Gastroesophageal sphincter (tissue), 4 donors: ENCODE measurements around the gene MTFR1L. TPM values are rescaled to one million over a fixed set of nuclear protein-coding genes. Genes with fewer than 3 reads are reported as not detected.

Experiments
- ATAC-seq: fragments of 150-250 bp; one replicate; pipeline ENCODE4 v1.9.1; 2016; ENCODE audit warnings: mild to moderate bottlenecking, moderate library complexity
- H3K27ac ChIP-seq, 4 donors: fragments of 200-600 bp; sonication (generic) in 3 of 4; 1 replicate in 3 of 4; 2 replicates in 1 of 4; pipeline ENCODE4 v1.5.1; 2016 to 2019
- H3K27me3 ChIP-seq: fragments of 200-600 bp; sonication (generic); one replicate; pipeline ENCODE4 v1.5.1; 2019
- H3K36me3 ChIP-seq, 2 donors: fragments of 200-600 bp; sonication (generic); one replicate each; pipeline ENCODE4 v1.5.1; 2019; ENCODE audit warnings: control low read depth in 1 of 2
- H3K4me1 ChIP-seq, 3 donors: fragments of 200-600 bp; sonication (generic); 1 replicate in 2 of 3; 2 replicates in 1 of 3; pipeline ENCODE4 v1.5.1; 2016 to 2019; ENCODE audit warnings: control low read depth in 2 of 3
- H3K4me3 ChIP-seq, 2 donors: fragments of 200-600 bp; sonication (generic); one replicate each; pipeline ENCODE4 v1.5.1; 2019; ENCODE audit warnings: mild to moderate bottlenecking in 1 of 2, moderate library complexity in 1 of 2
- H3K9me3 ChIP-seq, 3 donors: fragments of 200-600 bp; sonication (generic); one replicate each; pipeline ENCODE4 v1.5.1; 2017 to 2019; ENCODE audit warnings: control low read depth in 2 of 3
- EP300 ChIP-seq: sonication (generic); formaldehyde crosslinking; IDR thresholded peaks from one replicate; pipeline ENCODE4 v1.6.1; 2017; ENCODE audit warnings: antibody characterized with exemption, mild to moderate bottlenecking
- POLR2A ChIP-seq, 2 donors: fragments of 450-650 bp; IDR thresholded peaks; one replicate each; pipeline ENCODE4 v1.6.1; 2017; ENCODE audit warnings: antibody characterized with exemption in 2 of 2, mild to moderate bottlenecking in 2 of 2, moderate library complexity in 1 of 2
- POLR2AphosphoS5 ChIP-seq: sonication (generic); formaldehyde crosslinking; IDR thresholded peaks from one replicate; pipeline ENCODE4 v1.6.1; 2017; ENCODE audit warnings: antibody characterized with exemption
- whole genome bisulfite sequencing, 2 donors: methylation state at CpG; one replicate each; pipeline ENCODE4 v1.1.5; 2018; ENCODE audit warnings: low coverage in 1 of 2; 5-methylcytosine and 5-hydroxymethylcytosine counted together
- total RNA-seq, 4 donors: library from RNA; depleted of rRNA; stranded (reverse); fragments of >200 nt; gene quantifications; one replicate each; pipeline ENCODE4 v1.1.0, GENCODE V29; 2016
- TF ChIP-seq, protein P1 (sequence below), 4 experiments: fragments of 200-600 bp in 2 of 4; fragments of 450-650 bp in 2 of 4; sonication (generic) in 1 of 4; IDR thresholded peaks; one replicate each; pipeline ENCODE4 v1.5.1; 2017 to 2019; ENCODE audit warnings: antibody characterized with exemption in 4 of 4, mild to moderate bottlenecking in 2 of 4, moderate library complexity in 2 of 4

Gene MTFR1L
- total RNA-seq, 4 donors from 2014 or later = 83.2 to 128 (median 101) TPM

- WGBS, 2 donors = 61 to 62% methylated on average over 3 to 4 of the region's 4 CpGs
- Histone ChIP-seq H3K4me1 (peaks cover 0 to 18% (median 9%) of the 10 kb centered on the region in 3 donors), H3K9me3 (no peaks in the 10 kb centered on the region), H3K36me3 (no peaks in the 10 kb centered on the region), H3K27me3 (no peaks in the 10 kb centered on the region), H3K4me3 (no peak overlapping the region), H3K27ac (no peak overlapping the region)
- TF ChIP-seq EP300 = no peak
- TF ChIP-seq POLR2A (IDR thresholded peaks at IDR 0.05) = no peak
- TF ChIP-seq POLR2AphosphoS5 = no peak
- TF ChIP-seq, protein P1, sequence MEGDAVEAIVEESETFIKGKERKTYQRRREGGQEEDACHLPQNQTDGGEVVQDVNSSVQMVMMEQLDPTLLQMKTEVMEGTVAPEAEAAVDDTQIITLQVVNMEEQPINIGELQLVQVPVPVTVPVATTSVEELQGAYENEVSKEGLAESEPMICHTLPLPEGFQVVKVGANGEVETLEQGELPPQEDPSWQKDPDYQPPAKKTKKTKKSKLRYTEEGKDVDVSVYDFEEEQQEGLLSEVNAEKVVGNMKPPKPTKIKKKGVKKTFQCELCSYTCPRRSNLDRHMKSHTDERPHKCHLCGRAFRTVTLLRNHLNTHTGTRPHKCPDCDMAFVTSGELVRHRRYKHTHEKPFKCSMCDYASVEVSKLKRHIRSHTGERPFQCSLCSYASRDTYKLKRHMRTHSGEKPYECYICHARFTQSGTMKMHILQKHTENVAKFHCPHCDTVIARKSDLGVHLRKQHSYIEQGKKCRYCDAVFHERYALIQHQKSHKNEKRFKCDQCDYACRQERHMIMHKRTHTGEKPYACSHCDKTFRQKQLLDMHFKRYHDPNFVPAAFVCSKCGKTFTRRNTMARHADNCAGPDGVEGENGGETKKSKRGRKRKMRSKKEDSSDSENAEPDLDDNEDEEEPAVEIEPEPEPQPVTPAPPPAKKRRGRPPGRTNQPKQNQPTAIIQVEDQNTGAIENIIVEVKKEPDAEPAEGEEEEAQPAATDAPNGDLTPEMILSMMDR (IDR thresholded peaks at IDR 0.05) = no peak
- ATAC-seq = no peak
These were observed 27.6 kb upstream of the MTFR1L start for GRCh38 chr1:25792115-25792514.

GRCh38 chr1:25793585-25794170 is 26.1 kb upstream of the MTFR1L start:
- no peak for TF ChIP-seq POLR2AphosphoS5
- H3K4me1 ChIP-seq = peaks cover 0 to 22% (median 6%) of the 10 kb centered on the region in 3 donors
- no peak for ATAC-seq
- no peaks in the 10 kb centered on the region for H3K9me3 ChIP-seq
- H3K27me3 ChIP-seq = no peaks in the 10 kb centered on the region
- H3K4me3 ChIP-seq = no peak overlapping the region
- WGBS, 2 donors = 40 to 63% methylated on average over 3 to 6 of the region's 7 CpGs
- H3K27ac ChIP-seq = no peak overlapping the region
- H3K36me3 ChIP-seq = no peaks in the 10 kb centered on the region

- Histone ChIP-seq H3K27ac (no peak overlapping the region), H3K4me1 (peaks cover 0 to 29% (median 8%) of the 10 kb centered on the region in 3 donors), H3K9me3 (no peaks in the 10 kb centered on the region), H3K36me3 (no peaks in the 10 kb centered on the region), H3K27me3 (no peaks in the 10 kb centered on the region), H3K4me3 (no peak overlapping the region)
- peak; percentile 21 for TF ChIP-seq POLR2AphosphoS5
- TF ChIP-seq POLR2A (IDR thresholded peaks at IDR 0.05) = no peak
- no peak for ATAC-seq
- WGBS, 2 donors = 56 to 62% methylated on average over 7 to 8 of the region's 8 CpGs
These were observed 25.4 kb upstream of the MTFR1L start for GRCh38 chr1:25794325-25794724.

DNA sequence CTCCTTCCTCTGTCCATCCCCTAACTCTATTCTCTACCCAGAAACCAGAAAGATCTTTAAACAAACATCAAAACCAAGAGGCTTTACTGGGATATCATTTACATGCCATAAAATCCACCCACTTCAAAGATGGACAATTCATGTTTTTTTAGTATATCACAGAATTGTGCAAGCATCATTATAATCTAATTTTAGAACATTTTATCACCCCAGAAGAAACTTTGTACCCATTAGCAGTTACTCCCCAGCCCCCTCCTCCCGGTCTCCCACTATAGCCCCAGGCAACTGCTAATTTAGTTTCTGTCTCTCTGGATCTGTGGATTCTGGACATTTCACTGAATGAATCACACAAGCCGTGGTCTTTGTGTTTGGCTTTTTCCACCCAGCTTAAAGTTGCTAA is 24.5 kb upstream of the MTFR1L start:
- peaks cover 0 to 34% (median 11%) of the 10 kb centered on the region in 3 donors for H3K4me1 ChIP-seq
- H3K9me3 ChIP-seq = no peaks in the 10 kb centered on the region
- WGBS, 2 donors = 74 to 76% methylated on average over 2 of the region's 2 CpGs
- H3K4me3 ChIP-seq = no peak overlapping the region
- H3K27ac ChIP-seq = no peak overlapping the region
- no peaks in the 10 kb centered on the region for H3K27me3 ChIP-seq
- TF ChIP-seq POLR2AphosphoS5 (no peak), EP300 (no peak), POLR2A (IDR thresholded peaks at IDR 0.05) (no peak)
- TF ChIP-seq, protein P1 (IDR thresholded peaks at IDR 0.05) = no peak
- ATAC-seq = no peak
- no peaks in the 10 kb centered on the region for H3K36me3 ChIP-seq

- peak overlapping the region in 3 of 4 donors; percentile 38 to 52 (median 40) for H3K27ac ChIP-seq
These were observed 23.6 kb upstream of the MTFR1L start for GRCh38 chr1:25795946-25796810.

GRCh38 chr1:25796811-25797458 is 22.8 kb upstream of the MTFR1L start:
- H3K36me3 ChIP-seq = no peaks in the 10 kb centered on the region
- H3K4me1 ChIP-seq = peaks cover 0 to 49% (median 19%) of the 10 kb centered on the region in 3 donors
- ATAC-seq = peak; percentile 21
- no peaks in the 10 kb centered on the region for H3K9me3 ChIP-seq
- no peaks in the 10 kb centered on the region for H3K27me3 ChIP-seq
- 5 to 10% methylated on average over 9 to 18 of the region's 19 CpGs for WGBS, 2 donors
- TF ChIP-seq, protein P1 (IDR thresholded peaks at IDR 0.05) = peak in 3 of 4 experiments; percentile 79 to 90 (median 83)
- TF ChIP-seq POLR2A (IDR thresholded peaks at IDR 0.05) (no peak), POLR2AphosphoS5 (peak; percentile 31), EP300 (no peak)
- H3K27ac ChIP-seq = peak overlapping the region in 3 of 4 donors; percentile 38 to 52 (median 40)
- H3K4me3 ChIP-seq = no peak overlapping the region

More at GRCh38 chr1:25795946-25796810, 23.6 kb upstream of the MTFR1L start:
- no peak for ATAC-seq
- TF ChIP-seq POLR2AphosphoS5 = no peak
- H3K4me1 ChIP-seq = peaks cover 0 to 41% (median 16%) of the 10 kb centered on the region in 3 donors
- no peaks in the 10 kb centered on the region for H3K9me3 ChIP-seq
- H3K4me3 ChIP-seq = no peak overlapping the region
- H3K36me3 ChIP-seq = no peaks in the 10 kb centered on the region
- 77 to 79% methylated on average over 16 to 22 of the region's 22 CpGs for WGBS, 2 donors
- H3K27me3 ChIP-seq = no peaks in the 10 kb centered on the region
